ENCODE measurements around the gene STPG3. TPM values are rescaled to one million over a fixed set of nuclear protein-coding genes. Genes with fewer than 3 reads are reported as not detected.

Gene STPG3
- total and polyA plus RNA-seq, 9 of the 15 experiments (the other 6 are each of a cell fraction or from before 2014, with no cell fraction given), result not detected

GRCh38 chr9:137205126-137206069, 45.7 kb upstream of the STPG3 start, which contains the start of the genes NDOR1 and TMEM203 (continued):
- TF ChIP-seq VEZF1 (CRISPR knock-in tag; IDR thresholded peaks at IDR 0.05), result peak; percentile 54; the same call in 1 of the 2 replicates
- TF ChIP-seq SIX5 (IDR thresholded peaks at IDR 0.05; ENCODE audit: borderline replicate concordance in 1 of 2, insufficient read depth in 1 of 2, low read depth in 1 of 2, low read length in 2 of 2), result peak; percentile 31 to 40; a peak in 2 of 4 replicates
- peak; percentile 98 for TF ChIP-seq MTA1 (IDR thresholded peaks at IDR 0.05; ENCODE audit: borderline replicate concordance)
- TF ChIP-seq HINFP (tag; conservative IDR thresholded peaks at IDR 0.05; ENCODE audit: low read depth), result no peak
- TF ChIP-seq NEUROD1 (IDR thresholded peaks at IDR 0.05; ENCODE audit: borderline replicate concordance, low read depth, low read length, partially characterized antibody), result peak; percentile 35
- no peak for TF ChIP-seq BRCA1 (IDR thresholded peaks at IDR 0.05)
- TF ChIP-seq BRCA1 (CRISPR knock-in tag; IDR thresholded peaks at IDR 0.05), result no peak
- TF ChIP-seq TFAP4 (CRISPR knock-in tag; IDR thresholded peaks at IDR 0.05; ENCODE audit: borderline replicate concordance), result peak; percentile 54; the same call in 1 of the 2 replicates
- TF ChIP-seq HMGN3 (IDR thresholded peaks at IDR 0.05; ENCODE audit: borderline replicate concordance, extremely low read depth, insufficient read length, low read depth, low read length), result peak; percentile 38
- TF ChIP-seq RBBP5 (IDR thresholded peaks at IDR 0.05; ENCODE audit: borderline replicate concordance, insufficient read depth, low read length, poor library complexity, severe bottlenecking), result peak; percentile 87
- TF ChIP-seq CXXC5 (CRISPR knock-in tag; IDR thresholded peaks at IDR 0.05), result peak; percentile 82
- 0 out of 2 replicates have a peak, but pooled peaks have one; percentile 64 for TF ChIP-seq FOXK1 (CRISPR knock-in tag; IDR thresholded peaks at IDR 0.05; ENCODE audit: borderline replicate concordance)
- peak; percentile 56 for TF ChIP-seq CCNT2 (IDR thresholded peaks at IDR 0.05; ENCODE audit: borderline replicate concordance, extremely low read depth, insufficient read length, low read depth, low read length)
- TF ChIP-seq CTBP1 (IDR thresholded peaks at IDR 0.05; ENCODE audit: borderline replicate concordance), result peak; percentile 62
- no peak for TF ChIP-seq ASH1L (IDR thresholded peaks at IDR 0.05; ENCODE audit: borderline replicate concordance, low read depth, partially characterized antibody)
- TF ChIP-seq MXI1 (IDR thresholded peaks at IDR 0.05; ENCODE audit: low read depth, low read length), result peak; percentile 22; the same call in 1 of the 2 replicates
- TF ChIP-seq TBL1XR1 (IDR thresholded peaks at IDR 0.05; ENCODE audit: low read length in 2 of 2), result 0 out of 4 replicates have a peak, but pooled peaks of 1 of the 2 experiments have one; percentile 40
- peak; percentile 100 for TF ChIP-seq C11orf30 (IDR thresholded peaks at IDR 0.05; ENCODE audit: low read depth)
- peak; percentile 52; the same call in 1 of the 2 replicates for TF ChIP-seq SOX6 (IDR thresholded peaks at IDR 0.05)
- 0 out of 2 replicates have a peak, but pooled peaks have one; percentile 20 for TF ChIP-seq LEF1 (IDR thresholded peaks at IDR 0.05)
- peak; percentile 95 for TF ChIP-seq CREB1 (IDR thresholded peaks at IDR 0.05)
- peak; percentile 98 for TF ChIP-seq CREB1 (CRISPR knock-in tag; IDR thresholded peaks at IDR 0.05)
- TF ChIP-seq ZFX (CRISPR knock-in tag; IDR thresholded peaks at IDR 0.05), result peak; percentile 88
